Activated CD8-positive, alpha-beta memory T cell treated with anti-CD3 and anti-CD28 coated beads, Interleukin-2, amount 50 U/mL, for 1 hour (primary cell): ENCODE data around the gene CST7.

Experiments used
- DNase-seq: peaks from one replicate; pipeline ENCODE4 v3.0.0-alpha.2; 2020; ENCODE audit errors: extremely low read depth

CST7 gene

GRCh38 chr20:25003002-25003401 is 53.9 kb downstream of the CST7 start:
- DNase-seq: no peak

GRCh38 chr20:25005220-25005619 is 56.2 kb downstream of the CST7 start:
- no peak for DNase-seq

DNA sequence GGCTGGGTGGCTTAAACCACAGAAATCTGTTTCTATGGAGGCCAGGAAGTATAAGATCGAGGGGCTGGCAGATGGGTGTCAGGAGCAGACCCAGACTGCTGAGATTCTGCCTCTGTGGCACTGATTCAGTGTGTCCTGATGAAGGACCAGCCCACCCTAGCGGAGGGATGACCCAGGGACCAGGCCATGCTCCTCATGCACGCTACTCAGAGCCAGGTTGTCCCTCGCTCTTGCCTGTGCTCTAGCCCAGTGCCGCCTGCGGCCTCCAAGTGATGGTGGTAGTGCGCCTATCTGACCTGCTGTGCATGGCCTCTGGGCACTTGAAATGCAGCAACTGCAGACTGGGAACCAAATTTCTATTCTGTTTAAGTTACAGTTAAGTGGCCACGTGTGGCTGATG is 56.6 kb downstream of the CST7 start:
- no peak for DNase-seq

- no peak for DNase-seq
Measured at GRCh38 chr20:25006431-25007167, 57.5 kb downstream of the CST7 start.

DNA sequence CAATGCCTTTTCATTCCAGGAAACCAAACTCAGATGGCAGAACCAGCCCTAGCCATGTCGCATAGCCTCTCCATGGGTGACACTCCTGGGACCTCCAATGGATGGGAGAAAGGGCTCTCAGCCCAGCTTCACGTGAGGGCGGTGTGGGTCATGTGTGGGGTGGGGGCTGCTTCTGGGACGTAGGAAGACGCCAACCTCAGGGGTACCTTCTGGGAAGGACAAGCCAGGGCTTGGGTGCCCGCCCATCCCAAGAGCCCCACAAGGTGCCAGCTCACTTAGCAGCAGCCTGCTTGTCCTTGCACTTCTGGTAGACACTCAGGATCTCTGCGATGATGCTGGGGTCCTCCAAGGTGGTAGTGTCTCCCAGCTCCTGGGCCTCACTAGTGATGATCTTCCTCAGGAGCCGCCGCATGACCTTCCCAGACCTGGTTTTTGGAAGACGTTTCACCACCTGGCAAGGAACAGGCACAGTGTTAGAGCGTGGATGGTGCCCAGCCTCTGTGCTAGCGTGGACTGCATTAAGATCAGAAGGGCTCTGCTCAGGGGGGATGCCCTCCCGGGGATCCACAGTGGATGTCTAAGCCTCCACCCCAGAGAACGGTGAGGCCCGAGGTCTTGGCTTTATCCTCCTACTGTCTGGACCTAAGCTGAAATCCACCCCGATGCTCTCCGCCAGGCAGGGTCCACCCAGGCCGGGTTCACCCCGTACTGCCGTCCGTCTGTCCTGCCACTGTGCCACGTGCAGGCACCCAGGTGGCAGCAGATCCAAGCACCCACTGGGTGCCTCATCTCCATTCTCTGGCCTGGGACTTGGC is 58.6 kb downstream of the CST7 start:
- DNase-seq: no peak

- no peak for DNase-seq
Measured at GRCh38 chr20:25008388-25009217, 59.5 kb downstream of the CST7 start.
